ENCODE measurements around the gene PRTG. TPM values are rescaled to one million over a fixed set of nuclear protein-coding genes. Genes with fewer than 3 reads are reported as not detected.

PRTG gene
- total and polyA plus RNA-seq, 9 of the 15 experiments (the other 6 are each of a cell fraction or from before 2014, with no cell fraction given) = under 0.01 to 0.14 (median 0.06) TPM; not detected in 1

DNA sequence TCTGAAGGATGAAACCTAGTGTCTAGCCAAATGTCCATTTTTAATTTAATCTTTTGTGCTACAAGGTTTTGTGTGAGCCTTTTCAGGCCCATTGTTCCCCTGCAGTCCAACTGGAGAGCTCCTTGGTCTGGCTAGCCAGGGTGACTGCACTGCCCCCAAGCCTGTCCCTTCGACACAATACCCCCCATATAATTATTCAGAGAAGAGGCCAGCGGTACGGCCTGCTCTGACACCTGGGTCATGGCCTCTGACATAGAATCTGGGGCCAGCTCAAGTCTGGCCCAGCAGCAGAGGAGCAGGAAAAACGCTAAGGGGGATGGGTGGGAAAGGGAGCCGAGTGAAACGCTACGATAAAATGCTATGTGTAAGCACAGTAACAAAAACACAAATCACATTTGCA is 90.6 kb downstream of the PRTG start (continued):
- TF ChIP-seq CTCFL (IDR thresholded peaks at IDR 0.05; ENCODE audit: borderline replicate concordance, insufficient read depth, low read depth, low read length, poor library complexity, severe bottlenecking) (no peak), HMG20A (CRISPR knock-in tag; conservative IDR thresholded peaks at IDR 0.05) (no peak), ZZZ3 (IDR thresholded peaks at IDR 0.05) (no peak), CBFA2T3 (IDR thresholded peaks at IDR 0.05) (no peak), ZBTB49 (CRISPR knock-in tag; IDR thresholded peaks at IDR 0.05; ENCODE audit: borderline replicate concordance) (no peak), CBX1 (IDR thresholded peaks at IDR 0.05; ENCODE audit: low read depth) (no peak), HDAC3 (IDR thresholded peaks at IDR 0.05; ENCODE audit: borderline replicate concordance, partially characterized antibody) (no peak)
- TF ChIP-seq, protein P1, sequence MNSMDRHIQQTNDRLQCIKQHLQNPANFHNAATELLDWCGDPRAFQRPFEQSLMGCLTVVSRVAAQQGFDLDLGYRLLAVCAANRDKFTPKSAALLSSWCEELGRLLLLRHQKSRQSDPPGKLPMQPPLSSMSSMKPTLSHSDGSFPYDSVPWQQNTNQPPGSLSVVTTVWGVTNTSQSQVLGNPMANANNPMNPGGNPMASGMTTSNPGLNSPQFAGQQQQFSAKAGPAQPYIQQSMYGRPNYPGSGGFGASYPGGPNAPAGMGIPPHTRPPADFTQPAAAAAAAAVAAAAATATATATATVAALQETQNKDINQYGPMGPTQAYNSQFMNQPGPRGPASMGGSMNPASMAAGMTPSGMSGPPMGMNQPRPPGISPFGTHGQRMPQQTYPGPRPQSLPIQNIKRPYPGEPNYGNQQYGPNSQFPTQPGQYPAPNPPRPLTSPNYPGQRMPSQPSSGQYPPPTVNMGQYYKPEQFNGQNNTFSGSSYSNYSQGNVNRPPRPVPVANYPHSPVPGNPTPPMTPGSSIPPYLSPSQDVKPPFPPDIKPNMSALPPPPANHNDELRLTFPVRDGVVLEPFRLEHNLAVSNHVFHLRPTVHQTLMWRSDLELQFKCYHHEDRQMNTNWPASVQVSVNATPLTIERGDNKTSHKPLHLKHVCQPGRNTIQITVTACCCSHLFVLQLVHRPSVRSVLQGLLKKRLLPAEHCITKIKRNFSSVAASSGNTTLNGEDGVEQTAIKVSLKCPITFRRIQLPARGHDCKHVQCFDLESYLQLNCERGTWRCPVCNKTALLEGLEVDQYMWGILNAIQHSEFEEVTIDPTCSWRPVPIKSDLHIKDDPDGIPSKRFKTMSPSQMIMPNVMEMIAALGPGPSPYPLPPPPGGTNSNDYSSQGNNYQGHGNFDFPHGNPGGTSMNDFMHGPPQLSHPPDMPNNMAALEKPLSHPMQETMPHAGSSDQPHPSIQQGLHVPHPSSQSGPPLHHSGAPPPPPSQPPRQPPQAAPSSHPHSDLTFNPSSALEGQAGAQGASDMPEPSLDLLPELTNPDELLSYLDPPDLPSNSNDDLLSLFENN (IDR thresholded peaks at IDR 0.05; ENCODE audit: low read depth in 2 of 2, low read length in 2 of 2) = no peak

Data from K562 (cell line).